Fibroblast of gingiva (primary cell): ENCODE results near the gene MVK.

Experiments used
- DNase-seq: peaks from one replicate; pipeline ENCODE4 v3.0.0-alpha.2; 2011; ENCODE audit warnings: low read depth

MVK gene

DNA sequence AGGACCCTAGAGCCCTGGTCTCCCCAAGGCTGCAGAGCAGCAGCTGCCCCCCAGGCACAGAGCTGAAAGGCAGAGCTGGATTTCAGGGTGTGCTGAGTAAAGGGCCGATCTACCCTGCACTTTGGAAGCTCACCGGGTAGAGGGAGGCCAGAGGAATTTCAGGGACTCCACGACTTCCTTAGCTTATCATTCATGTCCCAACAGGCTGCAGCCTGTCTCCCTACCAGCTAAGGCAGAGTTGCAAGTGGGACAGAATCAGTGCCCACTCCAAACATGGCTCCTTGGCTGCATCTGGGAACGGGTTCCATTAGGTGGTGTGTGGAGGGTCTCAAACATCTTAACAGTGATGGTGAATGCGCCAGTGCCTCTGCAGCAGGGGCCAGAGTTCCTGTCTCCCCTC, 27.8 kb upstream of the MVK start:
- DNase-seq, result no peak

DNA sequence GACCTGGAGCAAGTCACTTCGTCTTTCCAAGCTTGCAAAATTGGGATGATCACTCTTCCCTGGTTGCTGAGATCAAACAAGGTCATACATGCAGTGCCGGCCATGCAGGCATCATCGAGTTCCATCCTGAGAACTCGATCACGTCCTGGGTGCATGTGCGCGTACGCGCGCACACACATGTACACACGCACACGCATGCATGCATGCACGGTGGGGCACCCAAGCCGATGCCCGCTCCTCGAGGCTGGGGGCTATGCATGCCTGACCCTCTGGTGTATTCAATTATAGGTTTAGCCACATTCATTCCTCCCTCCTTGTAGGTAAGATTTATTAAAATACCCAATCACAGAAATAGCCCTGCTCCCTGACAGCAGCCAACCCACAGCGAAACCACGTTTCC, 26.3 kb upstream of the MVK start:
- no peak for DNase-seq

DNA sequence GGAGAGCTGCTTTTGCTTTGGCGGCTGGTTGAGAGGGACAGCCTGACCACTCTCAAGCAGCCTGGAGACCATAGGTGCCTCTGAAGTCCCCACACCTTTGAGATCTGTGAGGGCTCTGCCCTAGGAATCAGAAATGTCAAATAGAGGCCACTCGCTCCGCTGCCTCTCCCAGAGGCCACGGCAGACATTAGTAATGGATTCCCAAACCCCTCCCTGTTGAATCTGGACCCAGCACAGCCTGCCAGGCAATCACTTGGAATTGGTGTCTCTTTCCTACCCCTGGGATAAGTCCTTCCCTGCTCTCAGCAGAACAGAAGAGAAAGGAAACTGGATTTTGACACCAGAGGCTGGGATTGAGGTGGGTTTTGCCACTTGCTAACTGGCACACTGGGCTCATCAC, 25.3 kb upstream of the MVK start:
- no peak for DNase-seq

DNA sequence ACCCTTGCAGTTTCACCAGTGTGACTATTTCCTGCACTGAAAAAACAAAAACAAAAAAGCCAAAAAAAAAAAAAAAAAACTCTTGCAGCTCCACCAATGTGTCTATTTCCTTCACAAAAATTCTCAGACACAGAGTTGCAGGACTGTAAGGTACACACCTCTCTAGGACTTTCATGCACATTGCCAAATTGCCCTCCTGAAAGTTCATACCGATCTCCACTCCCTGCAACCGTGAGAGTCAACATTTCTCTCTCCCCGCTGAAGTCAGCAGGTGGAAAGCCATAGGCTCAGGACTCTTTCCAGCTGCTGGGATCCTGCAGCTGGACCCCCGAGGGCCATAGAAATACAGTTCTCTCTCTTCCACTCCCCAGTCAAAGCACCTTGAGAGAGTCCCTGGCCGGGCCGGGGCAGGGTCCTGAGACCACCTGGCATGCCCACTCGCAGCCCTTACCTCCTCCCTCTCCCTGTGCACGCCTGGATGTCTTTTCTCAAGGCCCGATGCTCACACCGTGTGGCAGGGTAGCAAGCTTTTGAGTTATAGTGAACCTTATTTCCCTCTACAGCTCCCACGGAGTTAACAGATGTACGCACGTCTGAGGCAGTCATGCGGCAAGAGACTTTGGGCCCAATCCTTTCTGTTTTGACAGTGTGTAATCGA, 23.9 kb upstream of the MVK start:
- DNase-seq, result no peak

DNA sequence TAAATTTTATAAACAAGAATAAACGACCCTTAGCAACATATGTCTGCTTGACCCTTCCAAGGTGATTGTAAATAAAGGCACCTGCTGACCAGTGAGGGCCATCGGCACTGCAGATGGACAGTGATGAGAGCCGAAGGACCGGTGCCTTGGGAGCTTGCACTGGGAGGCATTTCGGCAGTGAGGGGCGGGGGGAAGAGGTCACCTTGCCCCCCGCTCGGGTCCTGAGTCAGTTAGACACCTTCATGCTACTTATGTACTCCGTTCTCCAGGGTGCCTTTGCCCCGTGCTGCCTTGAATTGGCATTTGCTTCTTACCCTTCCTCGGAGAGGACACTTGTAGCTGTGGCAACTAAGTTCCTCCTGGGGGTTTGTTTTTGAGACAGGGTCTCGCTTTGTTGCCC, 23.3 kb upstream of the MVK start:
- no peak for DNase-seq

DNA sequence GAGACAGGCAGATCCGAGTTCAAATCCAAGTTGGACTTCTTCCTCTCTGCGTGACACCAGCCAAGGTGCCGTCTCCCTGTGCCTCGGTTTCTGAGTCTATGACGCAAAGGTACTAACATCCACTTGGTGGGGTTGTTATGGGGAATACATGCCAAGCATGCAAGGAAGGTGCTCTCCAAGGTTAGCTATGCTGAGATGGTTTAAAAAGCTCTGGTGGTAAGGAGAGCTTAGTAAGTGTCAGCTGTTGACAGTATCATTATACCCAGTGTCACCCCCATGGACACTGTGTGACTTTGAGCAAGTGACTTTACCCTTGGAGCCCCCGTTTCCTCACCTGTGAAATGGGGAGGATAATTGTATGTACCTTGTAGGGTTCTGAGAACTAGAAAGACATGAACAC, 22.5 kb upstream of the MVK start:
- no peak for DNase-seq

DNA sequence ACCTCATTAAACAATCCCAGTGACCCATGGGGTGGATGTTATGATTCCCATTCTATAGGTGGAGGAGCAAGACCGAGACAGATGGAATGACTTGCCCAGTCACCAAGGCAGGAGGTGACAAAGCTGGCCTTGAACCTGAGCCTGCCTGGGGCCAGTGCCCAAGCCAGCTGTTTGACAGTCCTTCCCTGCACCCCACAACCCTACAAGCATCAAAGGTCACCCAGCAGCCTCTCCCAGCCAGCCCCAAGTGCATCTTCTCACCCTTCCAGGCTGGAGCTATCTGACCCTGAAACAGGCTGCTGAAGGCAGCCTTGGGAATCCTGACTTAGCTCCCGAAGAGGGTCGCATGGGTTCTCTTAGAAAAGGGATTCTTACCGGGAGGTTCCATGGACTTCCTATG, 20.6 kb upstream of the MVK start:
- DNase-seq, result no peak

DNA sequence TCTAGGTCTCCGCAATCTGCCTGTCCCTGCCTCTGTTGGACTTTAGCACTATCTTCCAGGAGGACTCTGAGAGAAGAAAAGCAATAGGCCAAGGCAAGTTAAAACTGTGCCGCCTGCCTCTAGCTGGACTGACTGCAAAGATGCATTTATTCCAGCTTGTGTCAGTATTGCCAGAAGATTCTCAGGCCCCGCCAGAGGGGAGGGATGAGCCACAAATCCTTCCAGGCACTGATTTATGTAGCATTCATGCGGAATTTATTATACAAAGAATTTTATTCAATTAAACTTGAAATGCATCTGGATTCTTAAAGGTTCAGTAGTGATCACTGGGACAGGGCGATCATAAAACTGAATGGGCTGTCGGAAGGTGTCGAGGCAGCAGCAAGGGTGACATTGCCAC, 20.1 kb upstream of the MVK start:
- no peak for DNase-seq

DNA sequence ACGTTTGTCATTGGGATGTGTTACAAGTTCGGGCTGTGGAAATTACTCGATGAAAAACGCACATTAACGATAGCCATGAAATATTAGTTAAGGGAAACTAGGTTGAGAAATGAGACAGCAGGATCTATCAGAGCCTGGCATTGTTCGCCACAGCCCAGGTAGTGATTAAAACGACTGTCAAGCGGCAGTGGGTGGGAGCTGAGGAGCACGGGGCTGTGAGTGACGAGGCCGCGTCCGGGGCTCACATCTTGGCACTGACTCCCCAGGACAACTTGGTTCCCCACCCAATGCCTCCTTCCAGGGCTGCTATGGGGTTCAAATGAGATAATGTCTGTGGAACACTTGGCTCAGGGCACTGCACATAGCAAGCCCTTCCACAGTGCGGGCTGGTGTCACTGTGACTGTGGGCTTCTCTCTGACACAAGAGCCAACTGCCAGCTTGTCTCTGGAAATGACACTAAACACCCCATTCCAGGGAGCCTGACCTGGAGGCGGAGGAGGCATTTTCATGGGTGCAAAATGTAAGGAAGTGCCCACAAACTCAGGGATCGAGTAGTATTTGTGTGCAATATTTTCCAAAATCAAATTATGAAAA, 19.6 kb upstream of the MVK start:
- DNase-seq, result no peak

DNA sequence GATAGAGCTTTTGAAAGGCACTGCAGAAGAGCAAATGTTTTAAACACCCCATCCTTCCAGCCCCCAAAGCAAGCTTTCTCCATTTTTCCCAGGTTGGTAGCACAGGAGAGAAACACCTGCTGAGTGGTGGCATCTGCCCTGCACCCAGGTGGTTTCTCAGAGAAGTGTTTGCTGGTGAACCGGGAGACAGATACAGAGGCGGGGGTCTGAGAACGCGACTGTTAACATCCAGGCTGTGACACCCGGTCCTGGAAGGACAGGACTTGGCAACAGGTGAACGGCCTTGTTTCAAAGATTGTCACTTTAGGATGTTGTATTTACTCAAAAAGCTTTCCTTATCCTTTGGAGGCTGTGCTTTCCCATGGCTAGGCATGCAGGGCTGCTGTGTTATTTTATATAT, 18.8 kb upstream of the MVK start:
- DNase-seq, result no peak

DNA sequence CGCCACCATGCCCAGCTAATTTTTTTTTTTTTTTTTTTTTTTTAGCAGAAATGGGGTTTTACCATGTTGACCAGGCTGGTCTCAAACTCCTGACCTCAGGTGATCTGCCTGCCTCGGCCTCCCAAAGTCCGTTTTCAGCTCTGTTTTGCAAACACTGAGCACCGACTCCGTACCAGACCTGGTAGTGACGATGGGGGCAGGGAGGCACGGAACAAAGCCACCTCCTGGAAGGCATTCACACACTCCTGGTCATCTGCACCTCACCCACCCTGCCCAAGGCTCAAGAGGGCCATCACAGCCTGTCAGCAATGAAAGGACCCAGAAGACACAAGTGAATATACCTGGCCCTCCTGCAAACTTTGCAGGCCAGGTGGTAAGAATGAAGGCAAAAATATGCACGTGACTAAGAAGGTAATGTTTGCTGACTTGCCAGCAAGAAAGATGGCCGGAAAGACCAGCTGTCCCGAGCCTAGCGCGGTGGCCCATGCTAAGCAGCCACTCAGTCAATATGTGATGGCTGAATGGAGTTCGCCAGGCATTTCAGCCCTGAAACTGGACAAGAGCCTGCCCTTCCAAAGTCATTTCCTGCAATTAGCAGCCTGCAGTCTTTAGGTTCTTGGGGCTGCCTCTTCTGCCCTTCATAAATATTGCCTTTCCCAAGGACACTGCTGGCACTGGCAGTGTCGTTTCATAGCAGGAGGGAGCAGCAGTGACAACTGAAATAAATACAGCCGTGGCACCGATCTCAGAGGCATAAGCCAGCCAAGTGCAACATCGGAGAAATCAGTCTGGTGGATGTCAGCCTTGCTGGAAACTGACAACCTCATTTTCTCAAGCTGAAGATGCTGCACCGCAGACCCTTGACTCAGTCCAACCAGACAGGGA, 17.9 kb upstream of the MVK start:
- no peak for DNase-seq

DNA sequence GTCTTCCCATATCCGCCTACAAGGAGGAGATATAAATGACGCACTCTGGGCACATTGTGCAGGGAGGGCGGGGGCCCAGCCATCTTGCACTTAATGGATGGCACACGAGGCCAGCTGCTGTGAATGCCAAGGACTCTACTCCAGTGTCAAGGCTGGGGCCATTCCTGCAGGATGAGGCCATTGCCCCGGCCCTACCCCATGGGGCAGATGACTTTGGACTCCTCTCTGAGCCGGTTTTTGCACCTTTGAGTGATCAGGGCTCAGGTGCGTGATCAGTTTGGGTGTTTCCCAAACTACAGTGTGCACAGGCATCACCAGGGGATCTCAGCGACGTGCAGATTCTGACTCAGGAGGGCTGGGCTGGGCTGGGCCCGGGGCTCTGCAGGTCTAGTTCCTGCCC, 16.4 kb upstream of the MVK start:
- no peak for DNase-seq

DNA sequence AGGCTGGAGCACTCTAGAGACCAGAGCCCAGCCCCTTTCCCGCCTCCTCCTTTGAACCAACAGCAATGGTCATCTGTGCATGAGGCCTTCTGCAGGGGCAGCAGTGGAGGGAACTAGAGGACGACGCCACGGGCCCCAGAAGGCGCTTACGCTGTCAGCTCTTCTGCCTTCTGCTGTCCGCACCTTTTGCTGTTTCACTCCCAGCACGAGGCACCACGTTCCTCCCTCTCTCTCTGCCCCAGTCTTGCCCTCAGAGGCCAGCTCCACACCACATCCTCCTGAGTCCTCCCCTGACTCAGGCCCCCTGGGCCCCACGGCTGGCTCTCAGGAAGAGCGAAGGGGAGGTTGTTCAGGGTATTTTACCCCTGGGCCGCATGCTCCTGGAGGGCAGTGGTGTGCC, 15.8 kb upstream of the MVK start:
- DNase-seq, result no peak

DNA sequence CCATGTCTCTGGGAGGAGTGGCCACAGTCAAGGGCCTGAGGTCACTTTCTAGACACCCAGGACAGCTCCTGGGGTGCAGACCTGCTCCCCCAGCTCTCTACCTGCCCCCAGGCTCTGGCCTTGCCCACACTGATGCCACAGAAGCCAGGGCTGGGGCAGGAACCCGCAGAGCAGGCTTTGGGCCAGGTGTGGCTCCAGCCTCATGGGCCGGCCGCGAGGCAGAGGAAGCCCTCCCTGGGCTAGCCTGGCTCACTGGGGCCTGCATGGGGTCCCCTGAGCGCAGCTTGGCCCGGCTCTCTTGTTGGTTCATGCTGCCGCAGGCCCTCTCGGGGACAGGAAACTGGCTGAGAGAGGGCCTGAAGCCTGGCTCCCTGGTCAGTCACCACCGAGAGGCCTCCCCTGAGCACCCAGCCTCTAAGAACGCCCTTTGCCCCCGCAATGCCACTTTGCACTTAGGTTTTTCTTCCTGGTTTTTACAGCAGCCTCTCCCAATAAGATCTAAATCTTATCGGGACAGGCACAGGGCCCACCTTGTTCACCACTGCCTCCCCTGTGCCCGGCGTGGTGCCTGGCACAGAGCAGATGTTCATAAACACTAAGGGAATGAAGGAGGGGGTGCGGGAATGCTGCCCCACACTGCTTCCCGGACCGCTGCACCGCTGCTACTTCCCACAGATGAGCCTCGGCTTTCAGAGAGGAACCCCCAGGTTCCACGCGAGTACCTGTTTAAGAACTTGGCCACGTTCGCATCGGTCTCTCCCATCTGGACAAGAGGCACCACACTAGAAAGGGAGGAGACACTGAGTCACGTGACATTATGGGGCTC, 15.0 kb upstream of the MVK start:
- no peak for DNase-seq

DNA sequence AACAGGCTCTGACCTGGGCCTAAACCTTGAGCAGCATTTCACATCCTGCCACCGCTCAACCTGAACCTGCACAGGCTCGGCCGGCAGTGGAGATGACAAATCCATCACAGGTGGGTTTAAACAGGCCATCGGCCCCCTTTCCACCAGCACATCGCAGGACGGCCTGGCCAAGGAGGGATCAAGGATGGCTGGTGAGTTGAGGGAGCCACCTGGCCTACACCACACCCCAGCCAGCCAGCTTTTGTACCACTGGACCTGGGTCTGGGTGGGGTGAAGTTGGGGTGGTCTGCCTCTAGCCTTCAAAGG, 14.4 kb upstream of the MVK start:
- DNase-seq, result no peak

DNA sequence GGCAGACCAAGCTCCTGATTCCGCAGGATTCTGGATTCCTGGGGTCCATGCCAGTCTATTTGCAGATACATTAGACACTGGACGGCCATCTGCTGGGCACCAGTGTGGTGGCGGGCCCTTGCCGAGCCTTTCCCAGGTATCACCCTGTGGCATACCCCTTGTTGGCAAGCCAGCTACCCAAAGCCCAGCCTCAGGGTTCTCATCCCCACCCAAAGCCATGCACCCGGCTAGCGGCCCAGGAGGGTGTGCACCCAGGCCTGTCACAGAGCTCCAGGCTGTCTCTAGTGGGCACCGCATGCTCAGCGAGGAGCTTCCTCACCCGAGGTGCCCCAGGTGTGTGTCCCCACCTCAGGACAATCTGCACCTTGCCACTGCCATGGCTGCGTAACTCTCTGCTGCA, 14.0 kb upstream of the MVK start:
- no peak for DNase-seq

DNA sequence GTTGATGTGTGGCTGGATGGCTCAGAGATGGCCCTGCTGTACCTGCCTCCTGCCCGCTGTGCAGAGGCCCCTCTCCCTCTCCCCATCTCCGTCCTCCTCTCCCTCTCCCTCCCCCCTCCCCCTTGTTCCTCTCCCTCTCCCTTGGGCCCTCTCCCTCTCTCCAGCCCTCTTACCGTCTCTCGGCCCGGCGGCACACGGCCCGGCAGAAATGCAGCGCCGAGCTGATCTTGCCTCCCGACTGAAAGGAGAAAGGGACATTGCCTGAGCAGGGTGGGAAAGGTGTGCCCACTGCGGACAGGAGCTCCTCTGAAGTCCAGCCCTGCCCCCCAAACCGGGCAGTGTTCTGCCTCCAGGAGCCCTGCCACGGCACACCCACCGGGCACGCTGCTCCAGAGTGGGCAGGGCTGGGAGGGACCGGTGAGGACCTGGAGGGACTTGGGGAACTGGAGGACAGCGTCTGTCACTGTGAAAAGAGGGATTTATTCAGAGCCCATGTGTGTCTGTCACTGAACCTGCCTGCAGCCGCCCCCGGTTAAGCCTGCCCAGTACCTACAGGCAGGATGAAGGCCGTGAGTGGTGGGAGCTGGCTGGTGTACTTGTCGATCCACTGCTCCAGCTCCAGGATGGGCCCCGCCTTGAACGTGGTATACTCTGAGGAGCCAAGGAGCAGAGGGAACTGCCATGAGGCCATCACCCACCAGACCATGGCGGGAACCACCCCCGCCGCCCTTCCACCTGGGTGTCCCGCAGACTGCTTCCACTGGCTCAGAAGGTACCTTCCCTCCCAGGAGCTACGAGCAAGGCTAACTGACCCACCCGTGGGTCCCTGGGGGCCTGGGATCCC, 12.5 kb upstream of the MVK start:
- DNase-seq, result no peak

DNA sequence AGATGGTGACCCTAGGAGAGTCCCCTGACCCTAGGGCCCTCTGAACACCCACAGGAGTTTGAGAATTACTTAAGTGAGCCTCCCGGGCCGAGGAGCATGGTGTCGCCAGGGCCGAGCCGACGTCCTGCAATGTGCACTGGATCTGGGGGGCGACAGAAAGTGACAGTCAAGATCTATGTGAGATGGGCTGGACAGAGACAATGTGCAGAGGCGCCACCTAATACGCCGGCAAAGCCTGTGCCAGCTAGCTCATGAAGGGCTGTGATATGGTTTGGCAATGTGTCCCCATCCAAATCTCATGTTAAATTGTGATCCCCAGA, 11.9 kb upstream of the MVK start:
- DNase-seq, result no peak

DNA sequence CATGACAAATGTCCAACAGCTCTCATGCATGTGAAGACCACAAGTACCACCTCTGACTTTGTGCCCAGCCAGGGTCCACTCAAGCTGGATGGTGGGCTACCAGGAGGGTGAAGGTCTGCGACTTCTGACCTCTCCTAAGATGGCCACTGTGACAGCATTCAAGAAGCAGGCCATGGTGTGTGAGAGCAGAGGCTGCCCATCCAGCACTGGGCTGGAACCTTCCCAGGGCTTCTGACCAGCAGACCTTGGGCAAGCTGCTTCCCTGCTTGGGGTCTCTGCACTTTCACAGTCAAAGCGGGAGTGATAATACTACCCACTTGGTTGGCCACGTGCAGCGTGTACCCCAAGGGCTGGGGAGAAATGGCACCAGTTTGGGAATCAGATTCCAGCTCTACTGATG, 10.7 kb upstream of the MVK start:
- DNase-seq, result no peak

DNA sequence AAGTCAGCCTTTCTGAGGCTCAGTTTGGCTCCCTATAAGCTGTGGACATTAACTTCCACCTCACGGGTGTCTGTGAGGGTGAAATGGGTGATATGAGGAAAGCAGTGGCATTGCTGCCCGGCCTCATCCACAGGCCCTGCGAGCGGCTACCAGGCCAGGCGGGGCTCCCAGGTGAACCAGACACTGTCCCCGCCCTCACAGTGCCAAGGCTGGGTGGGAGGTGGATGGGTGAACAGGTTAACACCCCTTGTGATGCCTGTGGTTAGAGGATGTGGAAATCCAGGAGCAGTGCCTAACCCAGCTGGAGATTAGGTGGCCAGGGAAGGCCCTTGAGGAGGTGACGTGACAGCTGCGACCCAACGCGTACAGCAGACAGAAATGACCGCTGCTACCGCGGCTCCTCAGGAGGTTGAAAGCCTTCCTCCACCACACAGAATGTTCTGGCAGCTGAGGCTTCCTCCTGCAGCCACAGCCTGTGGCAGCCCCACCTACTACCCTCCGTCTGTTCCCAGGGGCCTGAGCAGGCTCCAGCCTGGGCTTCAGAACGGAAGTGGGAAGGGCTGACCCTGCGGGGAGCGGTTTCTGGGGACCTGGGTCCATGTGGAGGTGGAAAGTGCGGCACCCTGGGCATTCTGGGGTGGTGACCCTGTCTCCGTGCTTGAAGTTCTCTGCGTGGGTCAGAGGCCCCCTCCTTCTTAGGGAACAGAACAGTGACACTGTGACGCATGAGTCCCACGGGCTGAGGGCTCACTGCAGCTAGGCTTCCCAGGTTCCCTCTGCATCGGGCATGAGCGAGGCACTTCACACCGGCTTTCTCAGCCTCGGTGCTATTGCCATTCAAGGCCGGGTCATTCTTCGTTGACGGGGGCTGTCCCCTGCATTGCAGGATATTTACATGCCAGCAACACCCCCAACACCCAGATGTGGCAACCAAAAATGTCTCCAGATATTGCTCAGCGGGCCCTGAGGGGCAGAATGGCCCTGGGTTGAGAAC, 10.0 kb upstream of the MVK start:
- no peak for DNase-seq

DNA sequence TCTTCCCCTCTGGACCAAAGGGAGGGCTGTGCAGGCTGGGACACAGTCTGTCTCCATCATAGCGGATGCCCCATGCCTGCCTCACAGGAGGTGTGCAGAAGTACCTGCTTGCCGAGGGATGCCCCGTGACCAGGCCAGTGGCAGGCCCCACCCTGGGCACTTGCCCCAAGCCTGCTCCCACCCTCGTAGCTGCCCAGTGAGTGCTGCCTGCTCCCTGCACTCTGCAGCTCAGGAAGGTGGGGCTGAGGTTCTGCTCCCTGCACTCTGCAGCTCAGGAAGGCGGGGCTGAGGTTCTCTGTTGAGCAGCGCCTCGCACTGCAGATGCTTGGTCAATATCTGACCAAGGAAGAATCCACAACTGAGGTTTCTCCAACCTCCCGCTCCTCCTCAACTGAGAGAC, 7.2 kb upstream of the MVK start:
- no peak for DNase-seq
